Measurements from ENCODE around the gene PLEKHF1. TPM values are rescaled to one million over a fixed set of nuclear protein-coding genes. Genes with fewer than 3 reads are reported as not detected.

PLEKHF1 gene, protein sequence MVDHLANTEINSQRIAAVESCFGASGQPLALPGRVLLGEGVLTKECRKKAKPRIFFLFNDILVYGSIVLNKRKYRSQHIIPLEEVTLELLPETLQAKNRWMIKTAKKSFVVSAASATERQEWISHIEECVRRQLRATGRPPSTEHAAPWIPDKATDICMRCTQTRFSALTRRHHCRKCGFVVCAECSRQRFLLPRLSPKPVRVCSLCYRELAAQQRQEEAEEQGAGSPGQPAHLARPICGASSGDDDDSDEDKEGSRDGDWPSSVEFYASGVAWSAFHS
- 3.8 TPM for polyA plus RNA-seq (2013, experiment 1 of 2)
- polyA plus RNA-seq (2013, experiment 2 of 2) = 3.8 TPM

DNA sequence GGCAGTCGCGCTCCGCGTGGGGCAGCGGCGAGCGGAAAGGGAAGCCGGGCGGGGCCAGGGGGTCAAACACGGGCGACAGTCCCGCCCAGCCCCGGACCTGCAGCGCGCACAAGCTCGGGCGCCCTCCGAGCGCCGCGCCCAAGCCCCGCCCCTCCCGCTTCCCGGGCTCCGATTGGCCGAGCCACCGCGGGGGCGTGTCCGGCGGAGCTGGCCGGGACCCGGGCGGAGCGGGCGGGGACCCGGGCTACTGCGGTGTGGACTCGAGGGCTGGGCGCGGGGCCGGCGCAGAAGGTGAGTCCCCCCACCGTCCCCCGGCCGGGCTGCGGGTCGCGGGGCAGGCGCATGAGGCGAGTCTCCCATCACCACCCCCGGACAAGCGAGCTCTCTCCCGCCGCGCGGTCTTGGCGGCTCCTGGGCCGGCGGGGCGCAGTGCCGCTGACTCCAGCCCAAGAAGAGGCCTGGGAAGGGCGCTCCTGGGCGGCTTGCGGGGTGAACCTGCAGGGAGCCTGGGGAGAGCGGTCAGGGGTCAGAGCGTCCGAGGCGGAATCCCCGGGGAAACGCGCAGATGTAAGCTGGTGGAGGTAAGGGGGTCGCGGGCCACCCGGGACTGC lies at the start of gene PLEKHF1:
Gene PLEKHF1 (plus strand): TSS at position 247 of the 611 bp plus-strand sequence. CDS start 8,379 bp downstream, outside the sequence.
- H3K9me3 ChIP-seq (ENCODE audit: control insufficient read depth, low read length) = no peaks in the 10 kb centered on the region
- H3K9ac ChIP-seq (ENCODE audit: low read length) = peak within 1 kb of the TSS; percentile 93
- H4K91ac ChIP-seq (ENCODE audit: low read length) = no peak within 1 kb of the TSS
- peaks cover 8 to 22% of the 10 kb centered on the region in 2 experiments for H3K36me3 ChIP-seq (ENCODE audit: control insufficient read depth in 1 of 2, insufficient read depth in 2 of 2, low read depth in 1 of 2, low read length in 2 of 2)
- under 1% methylated on average over 53 of the region's 75 CpGs for WGBS
- H3K23ac ChIP-seq (ENCODE audit: low read length in 2 of 2) = peak within 1 kb of the TSS in 1 of 2 experiments; percentile 57
- H2BK120ac ChIP-seq (ENCODE audit: low read depth, low read length) = no peak within 1 kb of the TSS
- H3K79me1 ChIP-seq (replicated peaks; ENCODE audit: low read length, poor library complexity, severe bottlenecking) = peaks cover 21% of the 10 kb centered on the region
- no peak within 1 kb of the TSS for H2BK5ac ChIP-seq (ENCODE audit: low read depth, low read length, poor library complexity, severe bottlenecking)
- peak within 1 kb of the TSS; percentile 69 to 86 for H3K18ac ChIP-seq (ENCODE audit: low read depth in 1 of 2, low read length in 2 of 2)
- H2AK5ac ChIP-seq (ENCODE audit: low read length, severe bottlenecking) = no peak within 1 kb of the TSS
- H3K27ac ChIP-seq (ENCODE audit: low read length, poor library complexity, severe bottlenecking) = peak within 1 kb of the TSS; percentile 60
- peak within 1 kb of the TSS; percentile 42 to 61 for H2BK12ac ChIP-seq (ENCODE audit: low read length in 2 of 2)
- peak within 1 kb of the TSS; percentile 86 for H2AFZ ChIP-seq (ENCODE audit: low read depth, low read length)
- peak within 1 kb of the TSS in 1 of 2 experiments; percentile 73 for H3K14ac ChIP-seq (ENCODE audit: low read length in 2 of 2)
- H3K4me1 ChIP-seq (ENCODE audit: control insufficient read depth, insufficient read depth, low read depth, low read length) = peaks cover 59% of the 10 kb centered on the region
- peak within 1 kb of the TSS; percentile 76 to 90 for H3K4me3 ChIP-seq (ENCODE audit: insufficient read depth in 1 of 2, low read depth in 1 of 2, low read length in 2 of 2)
- H3K27me3 ChIP-seq (ENCODE audit: control insufficient read depth in 1 of 2, insufficient read depth in 1 of 2, low read length in 2 of 2) = no peaks in the 10 kb centered on the region
- peak within 1 kb of the TSS; percentile 67 for H4K8ac ChIP-seq (ENCODE audit: low read length)
- H3K4ac ChIP-seq (ENCODE audit: low read depth in 1 of 2, low read length in 2 of 2) = peak within 1 kb of the TSS; percentile 27 to 68
- peak within 1 kb of the TSS; percentile 71 for H2BK15ac ChIP-seq (ENCODE audit: low read depth, poor library complexity, severe bottlenecking)
- DNase-seq = peak; percentile 70
- H3K4me2 ChIP-seq (ENCODE audit: low read length, poor library complexity, severe bottlenecking) = peak within 1 kb of the TSS; percentile 99

DNA sequence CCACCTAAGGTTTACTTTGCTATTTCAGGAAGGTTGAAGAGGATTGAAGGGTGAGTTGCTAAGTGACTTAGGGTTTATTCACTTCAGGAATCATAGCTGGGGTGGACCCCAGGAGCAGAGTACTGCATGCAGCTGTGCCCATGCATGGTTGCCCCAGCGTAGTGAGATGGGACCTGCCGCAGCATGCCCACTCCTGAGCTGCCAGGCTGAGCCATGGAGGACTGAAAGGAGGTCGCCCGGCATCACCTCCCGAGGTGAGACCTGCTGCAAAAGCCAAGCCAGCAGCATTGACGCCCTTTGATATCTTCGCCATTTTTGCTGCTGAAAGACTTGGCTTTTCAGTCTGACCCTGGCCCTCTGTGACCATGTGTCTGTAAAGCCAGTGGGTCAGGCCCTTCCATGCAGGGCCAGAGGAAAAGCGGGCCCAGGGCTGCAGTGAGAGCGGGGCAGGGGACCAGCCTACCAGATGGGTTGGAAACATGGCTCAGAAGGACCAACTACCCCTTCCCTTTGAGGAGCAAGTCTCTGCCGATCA lies 49.3 kb upstream of the PLEKHF1 start:
- Histone ChIP-seq H3K9me3 (ENCODE audit: control insufficient read depth, low read length) (no peaks in the 10 kb centered on the region), H2BK120ac (ENCODE audit: low read depth, low read length) (no peak overlapping the region), H3K23ac (ENCODE audit: low read length in 2 of 2) (no peak overlapping the region), H2AK5ac (ENCODE audit: low read length, severe bottlenecking) (no peak overlapping the region), H3K4me1 (ENCODE audit: control insufficient read depth, insufficient read depth, low read depth, low read length) (peaks cover 2% of the 10 kb centered on the region), H3K79me1 (replicated peaks; ENCODE audit: low read length, poor library complexity, severe bottlenecking) (peaks cover 4% of the 10 kb centered on the region), H3K4me3 (ENCODE audit: insufficient read depth in 1 of 2, low read depth in 1 of 2, low read length in 2 of 2) (no peak overlapping the region), H2BK15ac (ENCODE audit: low read depth, poor library complexity, severe bottlenecking) (no peak overlapping the region), H3K14ac (ENCODE audit: low read length in 2 of 2) (no peak overlapping the region), H3K18ac (ENCODE audit: low read depth in 1 of 2, low read length in 2 of 2) (no peak overlapping the region), H2BK12ac (ENCODE audit: low read length in 2 of 2) (no peak overlapping the region), H2BK5ac (ENCODE audit: low read depth, low read length, poor library complexity, severe bottlenecking) (no peak overlapping the region), H3K4ac (ENCODE audit: low read depth in 1 of 2, low read length in 2 of 2) (no peak overlapping the region), H3K4me2 (ENCODE audit: low read length, poor library complexity, severe bottlenecking) (no peak overlapping the region), H3K36me3 (ENCODE audit: control insufficient read depth in 1 of 2, insufficient read depth in 2 of 2, low read depth in 1 of 2, low read length in 2 of 2) (peaks cover 50 to 56% of the 10 kb centered on the region in 2 experiments), H3K9ac (ENCODE audit: low read length) (no peak overlapping the region), H4K91ac (ENCODE audit: low read length) (no peak overlapping the region), H3K27me3 (ENCODE audit: control insufficient read depth in 1 of 2, insufficient read depth in 1 of 2, low read length in 2 of 2) (peaks cover 9 to 15% of the 10 kb centered on the region in 2 experiments), H2AFZ (ENCODE audit: low read depth, low read length) (no peak overlapping the region), H3K27ac (ENCODE audit: low read length, poor library complexity, severe bottlenecking) (no peak overlapping the region), H4K8ac (ENCODE audit: low read length) (no peak overlapping the region)
- 96% methylated on average over 10 of the region's 10 CpGs for WGBS
- DNase-seq = no peak

DNA sequence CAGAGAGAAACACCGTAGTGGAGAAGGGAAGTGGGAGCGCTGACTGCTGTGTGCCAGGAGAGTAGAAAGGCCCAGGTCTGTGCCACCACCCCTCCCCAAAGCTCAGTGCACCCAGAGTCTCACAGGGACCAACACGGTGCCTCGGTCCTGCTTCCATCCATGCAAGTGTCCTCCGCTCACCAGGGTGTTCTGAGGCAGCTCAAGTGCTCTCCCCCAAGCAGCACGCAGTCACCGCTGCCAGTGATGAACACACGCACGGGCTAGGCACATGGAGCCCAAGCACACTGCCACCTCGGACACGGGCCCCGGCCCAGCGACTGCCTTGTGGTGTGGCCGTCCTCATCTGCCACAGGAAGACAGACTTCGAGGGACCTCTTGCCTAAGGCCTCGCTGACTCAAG lies 48.7 kb upstream of the PLEKHF1 start:
- Histone ChIP-seq H2AK5ac (ENCODE audit: low read length, severe bottlenecking) (no peak overlapping the region), H3K23ac (ENCODE audit: low read length in 2 of 2) (no peak overlapping the region), H3K27ac (ENCODE audit: low read length, poor library complexity, severe bottlenecking) (no peak overlapping the region), H3K79me1 (replicated peaks; ENCODE audit: low read length, poor library complexity, severe bottlenecking) (peaks cover 2% of the 10 kb centered on the region), H2BK5ac (ENCODE audit: low read depth, low read length, poor library complexity, severe bottlenecking) (no peak overlapping the region), H3K9me3 (ENCODE audit: control insufficient read depth, low read length) (no peaks in the 10 kb centered on the region), H3K4me2 (ENCODE audit: low read length, poor library complexity, severe bottlenecking) (no peak overlapping the region), H3K4me3 (ENCODE audit: insufficient read depth in 1 of 2, low read depth in 1 of 2, low read length in 2 of 2) (no peak overlapping the region), H3K36me3 (ENCODE audit: control insufficient read depth in 1 of 2, insufficient read depth in 2 of 2, low read depth in 1 of 2, low read length in 2 of 2) (peaks cover 45 to 50% of the 10 kb centered on the region in 2 experiments), H2BK120ac (ENCODE audit: low read depth, low read length) (no peak overlapping the region), H3K14ac (ENCODE audit: low read length in 2 of 2) (no peak overlapping the region), H4K91ac (ENCODE audit: low read length) (no peak overlapping the region), H4K8ac (ENCODE audit: low read length) (no peak overlapping the region), H3K4me1 (ENCODE audit: control insufficient read depth, insufficient read depth, low read depth, low read length) (peaks cover 3% of the 10 kb centered on the region), H3K18ac (ENCODE audit: low read depth in 1 of 2, low read length in 2 of 2) (no peak overlapping the region), H2AFZ (ENCODE audit: low read depth, low read length) (no peak overlapping the region), H2BK12ac (ENCODE audit: low read length in 2 of 2) (no peak overlapping the region), H2BK15ac (ENCODE audit: low read depth, poor library complexity, severe bottlenecking) (no peak overlapping the region), H3K4ac (ENCODE audit: low read depth in 1 of 2, low read length in 2 of 2) (no peak overlapping the region), H3K9ac (ENCODE audit: low read length) (no peak overlapping the region), H3K27me3 (ENCODE audit: control insufficient read depth in 1 of 2, insufficient read depth in 1 of 2, low read length in 2 of 2) (peaks cover 9 to 15% of the 10 kb centered on the region in 2 experiments)
- DNase-seq = no peak
- 90% methylated on average over 16 of the region's 16 CpGs for WGBS

Data from mesenchymal stem cell (in vitro differentiated cells and primary cell).